HG02798 (cell line): ENCODE results near the gene SHISA4.

Experiments used
- ATAC-seq: cut with Tn5 transposase; IDR thresholded peaks from one replicate; pipeline ENCODE4 v1.9.1; 2021; ENCODE audit warnings: mild to moderate bottlenecking; ENCODE audit not compliant: unreplicated experiment, poor library complexity

Gene SHISA4

GRCh38 chr1:201880928-201881571, 7.6 kb upstream of the SHISA4 start:
- ATAC-seq, result no peak

- ATAC-seq, result no peak
Observed at GRCh38 chr1:201881617-201882016, 7.1 kb upstream of the SHISA4 start.

GRCh38 chr1:201882665-201883132, 6.0 kb upstream of the SHISA4 start:
- no peak for ATAC-seq

GRCh38 chr1:201883266-201883665, 5.4 kb upstream of the SHISA4 start:
- ATAC-seq, result no peak

- ATAC-seq, result no peak
Observed at GRCh38 chr1:201883786-201884185, 4.9 kb upstream of the SHISA4 start.

GRCh38 chr1:201884425-201884824, 4.3 kb upstream of the SHISA4 start:
- no peak for ATAC-seq

GRCh38 chr1:201885531-201886075, 3.1 kb upstream of the SHISA4 start:
- ATAC-seq, result no peak

GRCh38 chr1:201886103-201886885, 2.4 kb upstream of the SHISA4 start:
- ATAC-seq, result no peak

- no peak for ATAC-seq
Observed at GRCh38 chr1:201887116-201887866, 1.4 kb upstream of the SHISA4 start.

GRCh38 chr1:201889090-201889968, 631 bp downstream of the SHISA4 start:
- no peak for ATAC-seq

GRCh38 chr1:201890223-201890622, 1.5 kb downstream of the SHISA4 start:
- no peak for ATAC-seq

GRCh38 chr1:201890806-201891450, 2.2 kb downstream of the SHISA4 start:
- ATAC-seq, result no peak

GRCh38 chr1:201891451-201892045, 2.9 kb downstream of the SHISA4 start:
- no peak for ATAC-seq

GRCh38 chr1:201892211-201892610, 3.5 kb downstream of the SHISA4 start:
- ATAC-seq, result no peak

GRCh38 chr1:201893431-201893830, 4.7 kb downstream of the SHISA4 start:
- no peak for ATAC-seq

- ATAC-seq, result no peak
Observed at GRCh38 chr1:201894343-201895119, 5.8 kb downstream of the SHISA4 start.

GRCh38 chr1:201895120-201895665, 6.5 kb downstream of the SHISA4 start:
- ATAC-seq, result no peak
